Right lobe of liver (tissue), 4 donors: Measurements from ENCODE around the gene PCNX2.

Experiments
- POLR2A ChIP-seq: fragments of 450-650 bp; IDR thresholded peaks from one replicate; pipeline ENCODE4 v1.6.1; 2017; ENCODE audit warnings: antibody characterized with exemption, mild to moderate bottlenecking
- TF ChIP-seq, protein P1 (sequence below), 4 donors: fragments of 200-600 bp in 3 of 4; fragments of 450-650 bp in 1 of 4; IDR thresholded peaks; one replicate each; pipeline versions ENCODE4 v1.5.1 to v1.8.0; 2016 to 2022; ENCODE audit warnings: antibody characterized with exemption in 4 of 4, mild to moderate bottlenecking in 2 of 4
- donor health status: DM: no; HTN: no; CAD: no.
- donor health status: DM: no; HTN: no; CAD: no.
- donor health status: DM: no; HTN: yes; CAD: no.

DNA sequence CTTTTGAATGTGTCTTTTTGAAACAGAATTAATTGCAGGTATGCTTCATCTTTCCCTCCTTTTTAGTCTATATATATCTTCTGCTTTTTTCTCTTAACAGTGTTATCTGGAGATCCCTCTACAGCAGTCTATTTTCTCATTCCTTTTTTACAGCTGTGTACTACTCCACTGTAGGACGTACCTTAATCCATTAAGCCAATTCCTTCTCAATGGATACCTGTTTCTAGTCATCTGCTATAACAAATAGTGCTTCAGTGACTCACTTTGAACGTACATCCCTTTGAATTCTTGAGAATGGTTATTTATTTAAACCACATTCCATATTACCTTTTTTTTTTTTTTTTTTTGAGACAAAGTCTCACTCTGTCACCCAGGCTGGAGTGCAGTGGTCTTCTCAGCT is 15.6 kb downstream of the PCNX2 start:
- TF ChIP-seq, protein P1, sequence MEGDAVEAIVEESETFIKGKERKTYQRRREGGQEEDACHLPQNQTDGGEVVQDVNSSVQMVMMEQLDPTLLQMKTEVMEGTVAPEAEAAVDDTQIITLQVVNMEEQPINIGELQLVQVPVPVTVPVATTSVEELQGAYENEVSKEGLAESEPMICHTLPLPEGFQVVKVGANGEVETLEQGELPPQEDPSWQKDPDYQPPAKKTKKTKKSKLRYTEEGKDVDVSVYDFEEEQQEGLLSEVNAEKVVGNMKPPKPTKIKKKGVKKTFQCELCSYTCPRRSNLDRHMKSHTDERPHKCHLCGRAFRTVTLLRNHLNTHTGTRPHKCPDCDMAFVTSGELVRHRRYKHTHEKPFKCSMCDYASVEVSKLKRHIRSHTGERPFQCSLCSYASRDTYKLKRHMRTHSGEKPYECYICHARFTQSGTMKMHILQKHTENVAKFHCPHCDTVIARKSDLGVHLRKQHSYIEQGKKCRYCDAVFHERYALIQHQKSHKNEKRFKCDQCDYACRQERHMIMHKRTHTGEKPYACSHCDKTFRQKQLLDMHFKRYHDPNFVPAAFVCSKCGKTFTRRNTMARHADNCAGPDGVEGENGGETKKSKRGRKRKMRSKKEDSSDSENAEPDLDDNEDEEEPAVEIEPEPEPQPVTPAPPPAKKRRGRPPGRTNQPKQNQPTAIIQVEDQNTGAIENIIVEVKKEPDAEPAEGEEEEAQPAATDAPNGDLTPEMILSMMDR (IDR thresholded peaks at IDR 0.05), result no peak
- TF ChIP-seq POLR2A, result no peak
